GM20431 (cell line): Measurements from ENCODE around the gene ZFPM1.
"Not testable (repeated sequence)": the region's sequence is repeated elsewhere in the genome, so short reads cannot be mapped to it uniquely, and the experiment has no call there.

Source experiments
- in situ Hi-C: fragments of 300-500 bp; cut with MseI, MboI; formaldehyde crosslinking; loops from one replicate; pipeline ENCODE4 v1.15.0; 2020; ENCODE audit warnings: low sequenced_read_pairs; ENCODE audit not compliant: unreplicated experiment

Gene ZFPM1

DNA sequence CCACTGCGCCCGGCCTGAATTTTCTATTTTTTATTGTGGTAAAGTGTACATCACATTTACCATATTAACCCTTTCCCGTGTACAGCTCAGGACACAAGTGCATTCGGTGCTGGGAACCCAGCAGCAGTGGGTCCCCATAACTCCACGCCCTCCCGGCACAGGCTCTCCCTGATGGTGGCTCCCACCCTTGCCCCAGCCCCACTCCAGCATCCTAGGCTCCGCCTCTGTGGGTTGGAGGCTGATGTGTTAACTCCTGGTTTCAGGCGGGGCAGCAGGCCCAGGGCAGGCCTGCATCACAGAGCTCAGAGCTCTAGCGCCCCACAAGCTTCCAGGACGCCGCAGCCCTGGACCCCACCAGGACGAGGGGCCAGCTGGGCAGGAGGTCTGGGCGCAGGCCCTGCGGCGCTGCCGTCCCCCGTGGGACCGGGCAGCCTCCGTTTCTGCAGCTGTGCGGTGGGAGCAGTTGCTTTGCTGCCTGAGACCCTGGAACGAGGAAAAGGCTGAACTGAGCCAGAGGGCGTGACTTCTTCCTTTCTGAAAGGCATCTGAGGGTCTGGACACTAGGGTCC, 19.6 kb downstream of the ZFPM1 start:
- in situ Hi-C loops: no loop called here

DNA sequence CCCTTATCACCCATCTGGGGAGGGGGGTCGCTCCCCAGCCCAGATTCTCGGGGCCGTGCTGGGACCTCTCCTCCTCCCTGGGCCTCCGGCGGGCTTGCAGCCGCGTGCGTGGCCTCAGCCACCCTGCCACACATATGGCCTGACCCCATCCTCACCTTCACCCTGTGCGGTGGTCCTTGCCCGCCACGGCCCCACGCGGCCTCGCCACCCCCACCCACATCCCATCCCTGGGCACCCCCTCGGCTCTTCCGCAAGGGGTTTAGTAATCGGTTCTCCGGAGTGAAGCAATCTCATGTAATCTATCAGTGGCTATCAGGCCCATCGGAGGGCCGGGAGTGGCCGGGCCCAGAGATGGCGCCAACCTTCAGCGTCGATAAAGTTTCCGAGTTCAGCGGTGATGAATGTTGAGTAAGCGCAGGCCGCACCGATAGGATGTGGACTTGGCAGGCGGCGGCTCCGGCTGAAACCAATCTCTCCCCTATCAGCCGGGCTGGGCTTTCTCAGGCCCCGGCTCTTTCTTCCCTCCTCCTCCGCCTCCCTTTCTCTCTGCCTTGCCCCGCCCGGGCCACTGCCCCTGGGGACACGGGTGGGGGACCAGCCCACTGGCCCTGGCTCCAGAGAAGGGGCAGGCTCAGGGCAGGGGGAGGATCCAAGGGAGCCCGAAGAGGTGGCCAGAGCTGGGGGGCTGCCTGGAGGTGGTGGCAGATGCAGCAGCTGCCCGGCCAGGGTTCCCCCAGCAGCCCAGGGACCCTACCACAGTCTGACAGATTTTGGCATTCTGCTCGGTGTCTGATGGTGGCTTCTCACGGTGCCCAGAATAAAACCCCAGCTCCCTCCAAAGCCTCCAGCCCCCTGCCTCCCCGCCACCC, 20.8 kb downstream of the ZFPM1 start:
- in situ Hi-C loops: no loop called here

DNA sequence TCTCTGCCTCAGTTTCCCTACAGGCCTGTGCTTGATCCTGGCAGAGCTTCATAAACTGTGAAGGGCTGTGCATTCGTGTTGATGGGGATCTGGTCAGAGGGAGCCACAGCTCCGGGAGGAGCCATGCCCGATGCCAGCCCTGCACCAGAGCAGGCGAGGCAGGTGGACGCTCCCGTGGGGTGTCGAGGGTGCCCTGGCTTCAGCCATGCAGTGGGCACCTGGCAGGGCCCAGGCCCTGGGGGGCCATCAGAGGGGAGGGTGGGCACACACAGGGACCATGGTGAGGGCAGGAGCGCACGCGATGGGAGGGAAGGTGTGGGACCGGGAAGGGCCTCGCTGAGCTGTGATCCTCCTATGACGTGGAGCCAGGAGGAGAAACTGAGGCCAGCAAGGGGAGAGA, 22.0 kb downstream of the ZFPM1 start:
- in situ Hi-C loops: no loop called here

DNA sequence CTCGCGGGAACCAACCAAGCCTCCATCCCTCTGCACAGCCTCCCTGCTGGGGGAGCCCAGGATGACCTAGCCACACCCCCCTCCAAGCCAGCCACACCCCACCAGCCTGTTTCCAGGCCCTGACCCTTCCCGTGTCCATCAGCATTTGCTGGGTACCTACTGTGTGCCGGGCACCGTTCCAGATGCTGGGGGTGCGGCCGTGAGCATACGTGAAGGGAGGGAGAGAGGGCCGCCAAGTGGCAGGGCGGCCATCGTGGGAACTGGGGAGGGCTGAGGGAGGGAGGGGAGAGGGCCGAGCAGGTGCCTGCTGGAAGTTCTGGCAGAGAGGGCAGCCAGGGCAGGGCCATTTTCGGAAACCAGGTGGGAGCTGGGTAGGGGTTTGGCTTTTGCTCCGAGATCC, 23.1 kb downstream of the ZFPM1 start:
- in situ Hi-C loops: no loop called here

DNA sequence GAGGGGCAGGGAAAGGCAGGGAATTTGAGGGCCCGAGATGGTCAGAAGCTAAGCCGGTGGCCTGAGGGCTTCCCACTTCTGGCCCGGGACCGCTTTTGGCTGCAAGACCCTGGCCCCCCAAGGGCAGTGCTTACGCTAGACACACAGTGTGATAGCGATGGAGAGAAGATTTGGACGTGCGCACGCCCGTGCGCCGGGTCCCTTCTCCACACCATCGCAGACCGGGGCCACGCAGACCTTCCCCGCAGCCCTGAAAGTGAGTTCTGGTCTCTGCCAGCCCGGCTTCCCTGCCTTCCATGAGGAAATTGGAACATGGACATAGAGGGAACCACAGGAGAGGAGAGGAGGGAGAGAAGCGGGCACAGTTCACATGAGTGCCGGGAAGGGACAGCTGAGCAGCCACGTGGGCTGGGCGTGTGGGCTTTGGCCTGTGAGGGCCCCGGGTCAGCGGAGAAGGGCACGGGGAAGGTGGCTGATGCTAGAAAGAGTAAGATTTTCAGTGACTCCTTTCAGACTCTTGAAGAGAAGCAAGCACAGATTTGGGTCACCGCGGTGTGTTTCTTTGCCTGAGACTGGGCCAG, 23.8 kb downstream of the ZFPM1 start:
- in situ Hi-C loops: no loop called here

DNA sequence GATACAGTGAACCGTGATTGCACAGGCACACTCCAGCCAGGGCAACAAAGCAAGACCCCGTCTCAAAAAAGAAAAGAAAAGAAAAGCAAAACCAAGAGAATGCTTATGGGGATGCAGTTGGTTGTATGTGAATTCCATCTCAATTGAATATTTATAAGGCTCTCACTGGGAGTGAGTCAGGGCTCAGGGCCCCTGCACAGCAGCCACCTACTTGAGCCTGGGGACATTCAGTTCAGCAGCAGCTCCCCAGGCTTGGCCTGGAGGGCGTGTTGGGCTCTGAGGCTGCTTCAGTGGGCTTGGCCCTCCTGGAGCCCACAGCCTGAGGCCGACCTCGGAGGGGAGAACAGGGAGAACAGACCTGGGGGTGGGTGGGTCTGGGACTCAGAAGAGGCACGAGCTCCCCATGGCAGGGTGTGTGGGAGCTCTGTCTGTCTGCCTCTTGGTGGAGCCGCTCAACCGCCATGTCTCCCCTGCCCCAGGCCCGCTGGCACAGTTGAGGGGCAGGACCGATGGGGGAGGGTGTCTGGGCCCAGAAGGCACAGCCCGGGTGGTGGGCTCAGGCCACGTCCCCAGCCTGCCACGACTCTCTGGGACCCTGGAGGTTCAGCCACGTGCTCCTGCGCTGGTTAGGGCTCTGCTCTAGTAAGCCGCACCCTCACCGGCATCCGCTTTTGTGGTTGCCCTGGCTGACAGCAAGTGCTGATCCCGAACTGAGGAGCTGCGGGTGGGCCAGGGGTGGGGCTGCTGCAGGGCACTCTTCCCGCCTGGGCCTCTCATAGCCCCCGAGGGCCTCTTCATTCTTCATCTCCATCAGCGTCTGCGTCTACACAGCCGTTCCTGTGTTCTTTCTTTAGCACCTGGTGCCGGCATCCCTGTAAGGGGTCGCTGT, 24.8 kb downstream of the ZFPM1 start:
- in situ Hi-C loops: no loop called here

DNA sequence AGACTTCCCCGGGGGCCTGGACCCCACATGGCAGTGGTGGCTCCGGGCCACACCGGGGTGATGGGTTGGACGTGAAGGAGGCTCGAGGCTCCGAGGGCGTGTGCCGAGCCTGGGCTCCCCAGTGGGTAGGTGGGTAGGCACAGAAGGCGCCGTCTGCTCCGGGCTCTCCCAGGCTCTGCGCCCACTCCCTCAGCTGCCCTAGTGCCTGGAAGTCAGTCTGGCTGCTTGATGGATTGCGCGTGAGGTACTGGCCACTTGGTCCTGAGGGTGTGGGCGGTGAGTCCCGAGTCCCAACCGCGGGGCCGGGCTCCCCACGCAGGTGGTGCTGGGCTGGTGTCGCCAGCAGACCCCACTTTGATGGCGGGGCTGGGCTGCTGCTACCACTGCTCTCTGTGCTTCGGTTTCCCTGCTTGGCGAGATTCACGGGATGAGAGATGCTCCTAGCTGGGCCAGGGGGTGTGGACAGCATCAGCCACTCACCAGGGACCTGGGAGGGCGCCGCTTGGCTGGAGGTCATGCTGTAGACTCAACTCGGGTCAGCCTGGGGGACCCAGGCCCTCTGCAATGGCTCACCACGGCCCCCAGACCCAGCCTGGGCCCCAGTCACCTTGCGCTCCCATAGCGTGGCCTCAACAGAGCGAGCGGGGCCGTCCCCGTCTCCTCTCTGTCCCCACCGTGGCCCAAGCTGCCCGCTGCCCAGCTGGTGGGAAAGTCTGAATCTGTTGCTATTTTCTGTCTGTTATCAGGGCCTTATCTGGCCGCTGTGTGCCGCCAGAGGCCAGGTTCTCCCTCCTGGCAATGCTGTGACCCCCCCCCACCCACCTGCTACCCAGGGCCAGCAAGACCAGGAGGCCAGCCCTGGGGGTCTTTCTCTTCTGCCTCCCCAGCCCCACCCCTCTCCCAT, 26.1 kb downstream of the ZFPM1 start:
- in situ Hi-C loops: no loop called here

DNA sequence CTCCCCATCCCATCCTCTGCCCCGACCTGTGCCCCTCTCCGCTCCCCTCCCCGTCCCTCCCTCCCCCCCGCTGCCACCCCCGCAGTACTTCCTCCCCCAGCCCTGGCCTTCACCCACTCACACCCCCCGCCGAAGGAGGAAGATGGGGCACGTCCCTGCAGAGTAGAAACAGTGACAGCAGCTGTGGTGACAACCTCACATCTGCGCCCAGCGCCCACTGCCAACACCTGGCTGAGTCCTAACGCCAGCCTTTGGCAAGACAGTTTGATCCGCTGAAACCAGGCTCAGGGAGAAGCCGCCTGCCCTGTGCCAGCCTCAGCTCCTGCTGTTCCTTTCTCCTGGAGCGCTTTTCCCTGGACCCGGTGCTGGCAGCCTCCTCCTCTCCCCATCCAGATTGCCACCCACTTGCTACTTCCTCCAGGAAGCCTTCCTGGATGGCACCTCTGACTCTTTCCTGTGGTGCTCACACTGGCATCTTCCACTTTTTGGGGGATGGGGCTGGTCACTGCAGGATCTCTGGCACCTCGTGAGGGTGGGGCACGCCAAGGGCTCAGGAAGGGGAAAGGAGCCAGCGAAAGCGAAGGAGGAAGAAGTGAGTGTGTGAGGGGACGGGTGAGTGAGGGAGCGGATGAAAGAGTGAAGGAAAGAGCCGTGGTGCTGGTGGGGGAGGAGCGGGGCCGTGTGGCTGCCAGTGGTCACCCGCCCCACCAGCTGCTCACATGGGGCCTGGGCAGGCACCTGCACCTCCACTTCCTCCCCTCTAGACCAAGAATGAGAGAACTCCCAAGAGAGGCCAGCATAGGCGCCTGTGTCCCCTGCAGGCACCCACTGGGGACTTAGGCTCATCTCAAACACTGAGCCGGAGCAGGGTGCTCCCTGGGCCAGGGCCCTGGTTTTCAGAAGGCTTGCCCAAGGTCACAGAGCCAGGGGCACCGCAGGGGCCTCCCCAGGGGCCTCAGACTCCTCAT, 27.0 kb downstream of the ZFPM1 start:
- in situ Hi-C loops: no loop called here

DNA sequence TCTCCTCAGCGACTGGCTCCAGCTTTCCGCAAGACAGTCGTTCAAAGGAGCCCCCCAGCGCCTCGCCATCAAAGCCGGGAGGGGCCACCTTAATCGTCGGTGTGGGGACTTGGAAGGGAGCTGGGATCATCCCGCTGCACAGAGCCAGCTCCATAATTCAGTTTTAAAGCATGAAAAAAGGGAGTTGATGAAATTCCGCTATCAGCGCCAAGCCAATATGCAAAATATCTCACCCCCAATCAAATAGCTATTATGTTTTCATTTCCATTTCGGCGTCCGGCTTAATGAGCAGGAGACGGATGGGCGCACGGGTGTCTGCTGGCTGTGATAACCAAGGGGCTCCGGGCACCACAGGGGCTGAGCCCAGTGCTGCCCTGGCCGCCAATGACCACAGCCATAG, 27.7 kb downstream of the ZFPM1 start:
- in situ Hi-C loops: no loop called here

DNA sequence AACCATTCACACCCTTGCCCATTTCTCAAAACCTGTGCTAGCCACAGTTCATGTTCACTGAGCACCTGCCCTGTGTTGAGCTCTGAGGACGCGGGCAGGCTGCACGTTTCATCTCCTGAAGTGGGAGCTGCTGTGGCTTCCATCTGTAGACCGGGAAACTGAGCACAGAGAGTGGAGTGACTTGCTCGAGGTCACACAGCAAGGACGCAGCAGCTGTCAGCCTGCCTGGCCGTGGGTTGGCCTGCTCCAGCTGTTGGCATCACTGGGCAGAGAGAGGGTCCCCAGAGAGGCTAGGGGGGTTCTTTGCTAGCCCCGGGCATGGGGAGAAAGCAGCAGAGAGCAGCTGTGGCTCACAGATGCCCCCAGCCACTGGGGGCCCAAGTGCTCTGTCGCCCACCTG, 28.8 kb downstream of the ZFPM1 start:
- in situ Hi-C loops: no loop called here

DNA sequence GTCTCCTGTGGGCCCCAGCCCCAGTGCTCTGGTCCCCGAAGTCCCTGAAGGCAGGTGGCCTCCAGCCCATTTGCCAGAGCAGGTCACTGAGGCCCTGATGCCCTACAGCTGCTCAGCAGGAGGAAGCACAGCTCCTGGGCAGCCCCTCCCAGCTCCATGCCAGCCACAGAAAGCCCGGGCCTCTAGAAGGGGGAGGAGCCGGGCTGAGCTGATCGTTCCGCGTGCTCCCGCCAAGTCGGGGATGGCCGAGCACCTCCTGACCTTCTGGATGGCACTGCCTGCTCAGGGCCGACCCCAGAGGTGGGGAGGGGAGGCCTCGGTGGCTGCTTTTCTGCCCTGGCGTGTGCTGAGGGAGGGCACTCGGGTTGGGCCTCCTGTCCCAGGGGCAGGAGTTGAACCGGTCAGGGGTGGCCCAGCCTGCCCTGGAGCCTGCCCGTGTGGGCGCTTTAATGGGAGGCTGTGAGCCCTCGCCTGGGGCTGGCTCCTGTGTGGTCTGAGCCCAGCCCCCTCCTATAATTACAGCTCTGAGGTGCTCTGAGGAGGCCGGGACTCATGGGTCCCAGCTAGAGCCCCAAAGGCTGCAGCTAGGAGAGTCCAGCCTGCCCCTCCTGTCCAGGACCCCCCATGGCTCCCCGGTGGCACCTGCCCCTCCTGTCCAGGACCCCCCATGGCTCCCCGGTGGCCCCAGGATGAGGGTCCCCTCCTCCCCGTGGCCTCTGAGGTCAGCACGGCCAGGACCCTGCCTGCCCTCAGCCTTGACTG, 29.7 kb downstream of the ZFPM1 start:
- in situ Hi-C loops: no loop called here

DNA sequence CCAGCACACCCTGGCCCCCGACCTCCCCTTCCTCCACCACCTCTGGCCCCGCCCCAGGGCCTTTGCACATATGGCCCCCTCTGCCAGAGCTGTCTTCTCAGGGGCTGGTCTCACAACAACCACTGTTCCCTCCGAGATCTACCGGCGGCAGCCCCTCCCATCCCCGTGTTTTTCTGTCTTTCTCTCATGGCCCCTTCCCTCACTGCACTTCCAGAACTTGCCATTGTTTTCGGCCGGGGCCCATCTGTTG, 30.2 kb downstream of the ZFPM1 start:
- in situ Hi-C loops: no loop called here

DNA sequence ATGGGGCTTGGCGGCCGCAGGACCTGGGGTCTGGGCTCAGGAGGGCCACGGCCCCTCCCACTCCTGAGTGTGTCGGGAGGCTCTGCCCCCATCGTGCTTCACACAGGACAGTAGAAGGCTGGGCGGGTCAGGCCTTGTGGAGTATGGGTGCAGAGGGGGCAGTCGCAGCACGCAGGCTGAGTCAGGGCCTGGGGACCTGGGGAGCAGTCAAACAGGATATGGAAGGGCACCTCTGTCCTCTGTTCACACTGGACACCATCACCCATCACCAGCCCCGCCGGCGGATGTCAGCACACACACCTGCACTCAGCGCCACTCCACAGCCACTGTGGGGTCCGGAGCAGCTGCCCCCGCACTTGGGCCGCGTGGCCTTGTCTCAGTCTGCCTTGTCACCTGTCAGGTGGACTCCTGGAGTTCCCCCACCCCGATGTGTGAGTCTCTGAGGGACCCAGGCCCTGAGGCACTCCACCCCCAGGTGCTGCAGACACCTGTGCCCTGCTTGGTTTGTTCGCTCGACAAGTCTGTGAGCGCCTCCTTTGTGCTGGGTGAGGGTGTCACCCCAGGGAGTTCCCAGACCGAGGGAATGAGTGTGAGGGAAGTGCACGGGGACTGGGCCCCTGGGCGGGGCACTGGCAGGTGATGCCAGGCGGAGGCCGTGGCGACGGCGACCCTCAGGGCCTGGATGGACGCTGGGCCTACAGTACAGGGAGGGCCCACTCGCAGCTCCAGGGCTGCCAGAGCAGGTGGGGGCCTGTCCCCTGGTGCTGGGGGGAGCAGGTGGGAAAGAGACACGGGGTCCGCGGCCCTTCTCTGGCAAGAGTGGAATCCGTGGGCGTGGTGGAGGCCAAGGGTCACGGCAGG, 31.7 kb downstream of the ZFPM1 start:
- in situ Hi-C loops: no loop called here

DNA sequence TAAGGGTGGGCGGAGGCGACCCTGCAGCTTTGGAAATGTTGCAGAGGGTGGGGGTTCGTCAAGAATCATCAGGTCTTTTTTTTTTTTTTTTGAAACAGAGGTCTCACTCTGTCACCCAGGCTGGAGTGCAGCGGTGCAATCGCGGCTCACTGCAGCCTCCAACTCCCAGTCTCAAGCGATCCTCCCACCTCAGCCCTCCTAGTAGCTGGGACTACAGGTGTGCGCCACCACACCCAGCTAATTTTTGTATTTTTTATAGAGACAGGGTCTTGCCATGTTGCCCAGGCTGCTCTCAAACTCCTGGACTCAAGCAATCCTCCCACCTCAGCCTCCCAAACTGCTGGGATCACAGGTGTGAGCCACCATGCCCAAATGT, 32.3 kb downstream of the ZFPM1 start:
- in situ Hi-C loops: not testable (repeated sequence)

DNA sequence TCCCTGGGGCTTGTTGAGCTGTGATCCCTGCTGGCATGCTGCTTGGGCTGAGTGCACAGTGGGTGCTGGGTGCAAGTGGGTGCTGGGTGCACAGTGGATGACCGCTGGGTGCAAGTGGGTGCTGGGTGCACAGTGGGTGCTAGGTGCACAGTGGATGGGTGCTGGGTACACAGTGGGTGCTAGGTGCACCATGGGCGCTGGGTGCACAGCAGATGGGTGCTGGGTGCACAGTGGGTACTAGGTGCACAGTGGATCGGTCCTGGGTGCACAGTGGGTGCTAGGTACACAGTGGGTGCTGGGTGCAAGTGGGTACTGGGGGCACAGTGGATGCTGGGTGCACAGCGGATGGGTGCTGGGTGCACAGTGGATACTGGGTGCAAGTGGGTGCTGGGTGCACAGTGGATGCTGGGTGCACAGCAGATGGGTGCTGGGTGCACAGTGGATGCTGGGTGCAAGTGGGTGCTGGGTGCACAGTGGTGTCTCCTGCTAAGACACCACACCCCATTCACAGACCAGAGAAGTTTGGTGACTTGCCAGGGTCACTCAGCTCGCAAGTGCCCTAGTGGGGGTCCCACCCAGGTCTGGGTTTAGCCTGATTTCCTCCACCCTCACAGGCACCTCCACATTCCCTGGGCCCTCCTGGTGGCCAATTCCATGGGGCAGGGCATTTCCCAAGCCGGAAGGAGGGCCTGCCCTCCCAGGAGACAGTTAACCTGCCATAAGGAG, 33.5 kb downstream of the ZFPM1 start:
- in situ Hi-C loops: no loop called here

DNA sequence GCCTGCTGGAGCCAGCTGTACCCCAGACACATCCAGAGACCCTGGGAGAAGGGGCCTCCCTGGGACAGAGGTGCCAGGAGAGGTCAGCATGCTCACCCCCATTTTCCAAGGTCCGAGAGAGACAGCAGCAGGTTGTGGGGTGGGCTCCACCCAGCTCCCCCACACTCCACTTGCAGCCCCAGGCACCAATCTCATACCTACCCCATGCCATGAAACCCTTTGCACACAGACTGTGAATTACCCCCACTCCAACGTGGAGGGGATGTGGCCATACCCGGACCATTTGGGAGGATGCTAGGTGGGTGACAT, 34.0 kb downstream of the ZFPM1 start:
- in situ Hi-C loops: no loop called here
